Retinal pigment epithelial cell (primary cell): ENCODE measurements around the gene HS6ST1.
"Not testable (repeated sequence)": the region's sequence is repeated elsewhere in the genome, so short reads cannot be mapped to it uniquely, and the experiment has no call there.

Experiments used
- DNase-seq: peaks from one replicate; pipeline ENCODE4 v3.0.0-alpha.2; 2010; ENCODE audit warnings: low read depth
- H3K4me3 ChIP-seq: 2 replicates; pipeline ENCODE4 v1.5.1; 2011; ENCODE audit warnings: mild to moderate bottlenecking, low read length, control low read depth, moderate library complexity
- CTCF ChIP-seq: conservative IDR thresholded peaks from 2 replicates; pipeline ENCODE4 v1.5.1; 2011; ENCODE audit warnings: low read depth, low read length, control low read depth, inconsistent platforms

Gene HS6ST1

GRCh38 chr2:128269063-128269989, 49.3 kb downstream of the HS6ST1 start:
- no peak overlapping the region for H3K4me3 ChIP-seq
- DNase-seq, result no peak
- no peak for TF ChIP-seq CTCF

GRCh38 chr2:128268611-128269010, 50.1 kb downstream of the HS6ST1 start:
- not testable (repeated sequence) for DNase-seq, H3K4me3 ChIP-seq

- not testable (repeated sequence) for DNase-seq, H3K4me3 ChIP-seq
These were observed 50.5 kb downstream of the HS6ST1 start for GRCh38 chr2:128268145-128268544.

GRCh38 chr2:128267649-128268048, 51.0 kb downstream of the HS6ST1 start:
- DNase-seq, H3K4me3 ChIP-seq: not testable (repeated sequence)

- DNase-seq, H3K4me3 ChIP-seq: not testable (repeated sequence)
These were observed 51.5 kb downstream of the HS6ST1 start for GRCh38 chr2:128267197-128267596.

GRCh38 chr2:128266463-128266862, 52.2 kb downstream of the HS6ST1 start:
- not testable (repeated sequence) for H3K4me3 ChIP-seq, DNase-seq

GRCh38 chr2:128265608-128265993, 53.1 kb downstream of the HS6ST1 start:
- not testable (repeated sequence) for H3K4me3 ChIP-seq, DNase-seq

GRCh38 chr2:128264881-128265607, 53.6 kb downstream of the HS6ST1 start:
- no peak for TF ChIP-seq CTCF
- no peak overlapping the region for H3K4me3 ChIP-seq
- DNase-seq, result no peak

GRCh38 chr2:128263902-128264331, 54.8 kb downstream of the HS6ST1 start:
- no peak overlapping the region for H3K4me3 ChIP-seq
- no peak for DNase-seq
- no peak for TF ChIP-seq CTCF

GRCh38 chr2:128262315-128263253, 56.1 kb downstream of the HS6ST1 start:
- no peak overlapping the region for H3K4me3 ChIP-seq
- no peak for DNase-seq
- no peak for TF ChIP-seq CTCF
